ENCODE data around the gene SOCS7.

Gene SOCS7

DNA sequence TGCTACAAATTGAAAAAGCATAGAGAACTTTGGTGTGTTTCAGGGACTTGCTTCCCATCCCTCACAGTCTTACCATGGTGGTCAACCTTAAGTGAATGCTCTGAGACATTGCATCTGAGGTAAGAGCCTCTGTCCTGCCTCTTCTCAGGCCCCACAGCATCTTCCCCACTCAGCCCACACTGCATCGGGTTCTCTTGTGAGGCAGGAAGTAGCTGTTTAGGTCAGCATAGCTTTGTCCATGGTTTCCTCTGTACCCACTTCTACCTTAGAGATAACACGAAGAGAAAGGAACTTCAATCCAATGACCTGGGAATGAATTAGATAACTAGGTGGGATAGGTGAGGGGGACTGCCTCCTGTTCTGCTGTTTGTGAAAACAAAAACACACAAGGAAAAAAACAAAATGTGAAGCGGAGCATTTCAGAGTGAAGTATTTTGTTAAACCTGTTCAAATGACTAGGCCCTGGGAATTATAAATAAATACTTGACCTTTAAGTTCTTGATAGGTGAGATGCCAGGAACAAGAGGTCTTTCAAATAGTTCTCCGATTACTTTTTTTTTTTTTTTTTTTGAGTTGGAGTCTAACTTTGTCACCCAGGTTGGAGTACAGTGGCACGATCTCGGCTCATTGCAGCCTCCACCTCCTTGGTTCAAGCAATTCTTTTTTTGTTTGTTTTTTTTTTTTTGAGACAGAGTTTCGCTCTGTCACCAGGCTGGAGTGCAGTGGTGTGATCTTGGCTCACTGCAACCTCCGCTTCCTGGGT is 17.7 kb downstream of the SOCS7 start:
- no peak for DNase-seq

DNA sequence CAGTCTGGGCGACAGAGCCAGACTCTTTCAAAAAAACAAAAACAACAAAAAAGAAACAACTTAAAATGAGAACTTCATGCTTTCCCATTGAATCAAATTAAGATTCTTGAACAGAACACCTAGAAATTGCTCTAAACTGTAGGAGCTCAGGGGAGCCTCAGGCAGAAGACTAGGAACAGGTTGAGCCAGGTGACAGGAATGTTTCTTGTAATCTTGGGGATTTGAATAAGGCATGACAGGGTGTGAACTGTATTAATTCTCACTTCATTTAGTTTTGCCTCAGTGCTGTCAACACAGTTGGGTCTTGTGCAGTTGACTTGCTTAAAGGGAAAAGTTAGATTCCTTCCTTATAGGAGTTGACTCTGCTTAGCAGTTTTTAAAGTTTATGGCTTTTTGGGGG is 27.8 kb downstream of the SOCS7 start:
- DNase-seq, result no peak

- DNase-seq, result no peak
These were observed 43.4 kb downstream of the SOCS7 start for GRCh38 chr17:38395090-38395489.

DNA sequence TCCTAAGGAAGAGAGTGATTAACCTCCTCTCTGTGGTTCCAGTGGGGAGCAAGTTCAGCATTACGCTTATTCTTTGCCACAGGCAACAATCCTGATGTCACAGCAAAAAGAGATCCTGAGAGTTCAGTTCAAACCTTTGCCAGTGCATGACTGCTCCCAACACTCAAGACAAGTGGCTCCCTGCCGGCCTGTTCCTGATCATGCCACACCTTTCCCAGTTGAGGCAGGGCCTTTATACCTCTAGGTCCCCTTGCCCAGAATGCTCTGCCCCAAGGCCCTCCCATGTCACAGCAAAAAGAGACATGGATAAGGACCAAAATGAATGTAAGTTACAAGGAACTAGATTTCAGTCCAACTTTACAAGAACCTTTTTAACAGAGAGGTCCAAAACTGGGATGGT is 45.6 kb downstream of the SOCS7 start:
- no peak for DNase-seq

GRCh38 chr17:38400286-38400685 is 48.6 kb downstream of the SOCS7 start:
- no peak for DNase-seq

- no peak for DNase-seq
These were observed 49.8 kb downstream of the SOCS7 start for GRCh38 chr17:38401459-38401858.

DNA sequence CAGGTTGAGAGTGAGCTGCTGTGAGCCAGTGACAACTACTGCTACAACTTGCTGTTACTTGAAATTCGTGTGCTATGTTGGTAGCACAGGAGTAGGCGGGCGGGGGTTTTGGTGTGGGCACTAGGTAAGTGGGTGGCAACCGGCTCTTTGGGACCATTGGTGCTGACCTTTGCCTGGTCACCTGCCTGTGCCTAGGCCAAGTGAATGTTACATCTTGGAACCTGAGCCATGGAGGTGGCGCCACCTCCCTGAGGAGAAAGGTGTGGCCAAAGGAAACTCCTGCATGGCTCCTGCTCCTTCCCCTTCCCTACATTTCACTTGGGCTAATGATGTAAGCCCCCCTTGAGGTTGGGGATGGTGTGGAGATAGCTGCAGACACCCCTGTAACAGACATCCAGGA is 51.3 kb downstream of the SOCS7 start:
- DNase-seq, result no peak

DNA sequence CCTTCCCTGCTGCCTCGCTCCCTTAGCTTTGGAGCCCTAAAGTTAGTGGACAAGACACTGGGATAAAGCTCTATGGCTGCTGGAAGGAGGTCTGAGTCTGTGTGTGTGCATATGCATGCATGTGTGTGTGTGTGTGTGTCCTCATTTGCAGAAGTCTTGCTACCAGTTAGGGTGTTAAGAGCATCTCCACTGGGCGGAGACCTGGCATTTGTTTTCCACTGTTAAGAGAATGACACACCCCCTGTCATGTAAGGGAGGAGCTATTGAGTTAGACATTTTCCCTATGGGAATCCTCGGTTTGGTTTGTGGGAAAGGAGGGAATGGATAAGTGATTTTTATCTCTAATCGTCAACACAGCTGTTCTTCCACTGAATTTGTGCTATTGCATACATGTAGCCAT is 51.8 kb downstream of the SOCS7 start:
- DNase-seq, result no peak

GRCh38 chr17:38404174-38404943 is 52.7 kb downstream of the SOCS7 start:
- no peak for DNase-seq

DNA sequence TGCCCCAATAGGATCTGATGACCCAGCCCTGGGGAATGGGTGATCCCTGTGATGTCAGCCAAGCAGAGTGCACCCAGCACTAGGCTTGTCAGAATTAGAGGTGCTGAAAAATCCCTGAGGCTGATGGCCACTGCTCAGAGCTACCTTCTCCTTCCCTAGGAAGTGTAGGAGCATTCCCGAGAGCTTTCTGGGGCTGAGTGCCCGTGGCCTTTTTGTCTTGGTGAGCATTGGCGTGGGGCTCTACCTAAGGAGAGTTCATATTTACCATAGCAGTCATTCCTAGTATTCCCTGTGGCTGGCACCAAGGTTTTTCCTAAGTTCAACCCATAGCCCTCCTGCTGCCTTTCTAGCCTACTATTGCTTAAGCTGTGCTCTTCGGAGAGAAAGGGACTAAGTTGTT is 54.0 kb downstream of the SOCS7 start:
- DNase-seq, result no peak

GRCh38 chr17:38410201-38410600 is 58.6 kb downstream of the SOCS7 start:
- no peak for DNase-seq

DNA sequence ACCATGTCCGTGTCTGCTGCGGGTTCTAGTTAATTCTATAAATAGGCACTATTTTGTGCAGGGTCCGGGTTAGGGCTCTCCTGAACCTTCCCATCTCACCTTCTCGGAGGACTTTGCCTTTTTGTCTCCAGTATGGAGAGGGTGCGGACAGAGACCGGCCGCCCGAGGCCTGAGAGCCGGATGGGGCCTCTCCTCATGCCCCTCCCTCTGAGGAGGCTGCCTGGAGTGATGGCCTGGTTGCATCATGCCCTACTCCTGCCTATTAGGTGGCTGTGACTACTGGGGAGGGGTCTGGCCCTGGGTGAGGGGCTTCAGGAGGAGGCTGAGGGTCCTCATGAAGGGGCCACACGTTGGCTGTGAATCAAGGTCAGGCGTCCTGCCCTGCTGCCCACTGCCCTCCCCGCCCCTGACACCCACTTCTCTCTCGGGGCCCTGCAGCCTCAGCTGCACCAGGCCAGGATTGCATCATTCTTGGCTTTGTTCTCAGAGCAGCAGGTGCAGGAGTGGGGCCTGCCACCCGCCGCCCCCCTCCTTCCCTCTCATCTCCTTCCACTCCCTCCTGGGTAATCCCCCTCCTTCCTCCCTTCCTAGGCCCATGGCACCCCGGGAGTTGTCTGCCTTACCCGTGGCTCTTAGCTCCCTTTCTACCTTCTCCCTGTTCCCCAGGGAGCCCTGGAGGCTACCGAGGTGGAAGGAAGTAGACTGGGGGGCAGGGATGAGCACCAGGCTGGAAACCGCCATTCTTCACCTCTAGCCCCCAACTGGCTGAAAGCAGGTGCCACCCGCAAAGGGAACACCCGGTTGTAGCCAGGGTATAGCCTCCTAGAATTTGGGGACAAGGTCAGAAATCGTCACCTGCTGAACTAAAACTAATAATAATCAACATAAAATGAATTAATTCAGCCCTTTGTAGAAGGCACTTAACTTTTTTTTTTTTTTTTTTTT is 63.9 kb downstream of the SOCS7 start:
- no peak for DNase-seq

- DNase-seq, result no peak
These were observed 65.2 kb downstream of the SOCS7 start for GRCh38 chr17:38416840-38417209.

- no peak for DNase-seq
These were observed 65.7 kb downstream of the SOCS7 start for GRCh38 chr17:38417210-38417951.

DNA sequence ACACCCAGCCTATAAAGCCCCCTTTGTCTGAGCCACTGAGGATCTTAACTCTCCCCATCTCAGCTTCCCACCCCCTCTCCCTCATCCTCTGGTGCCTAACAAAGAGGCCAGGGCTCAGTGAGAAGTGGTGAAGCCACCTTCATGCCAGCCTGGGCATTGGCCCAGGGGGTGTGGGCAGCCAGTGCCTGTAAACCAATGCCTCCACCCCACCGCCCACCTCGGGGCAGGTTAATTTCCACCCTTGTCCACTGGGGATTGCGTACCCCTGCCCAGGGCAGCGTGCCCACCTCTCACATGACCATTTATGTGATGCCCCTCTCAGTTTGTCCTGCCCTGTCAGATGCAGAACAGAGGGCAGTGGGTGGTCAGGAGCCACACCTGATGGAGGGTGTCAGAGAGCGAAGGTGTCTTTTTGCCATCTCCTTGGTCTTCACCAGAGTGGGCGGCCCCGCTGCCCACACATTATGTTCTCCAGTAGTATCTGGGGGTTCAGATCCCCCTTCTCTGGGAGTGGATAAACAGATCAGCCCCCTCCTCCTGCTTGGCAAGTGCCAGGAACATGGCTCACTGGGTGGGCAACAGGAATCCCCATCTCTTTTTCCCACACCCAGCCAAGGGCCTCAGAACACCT is 66.5 kb downstream of the SOCS7 start:
- no peak for DNase-seq

DNA sequence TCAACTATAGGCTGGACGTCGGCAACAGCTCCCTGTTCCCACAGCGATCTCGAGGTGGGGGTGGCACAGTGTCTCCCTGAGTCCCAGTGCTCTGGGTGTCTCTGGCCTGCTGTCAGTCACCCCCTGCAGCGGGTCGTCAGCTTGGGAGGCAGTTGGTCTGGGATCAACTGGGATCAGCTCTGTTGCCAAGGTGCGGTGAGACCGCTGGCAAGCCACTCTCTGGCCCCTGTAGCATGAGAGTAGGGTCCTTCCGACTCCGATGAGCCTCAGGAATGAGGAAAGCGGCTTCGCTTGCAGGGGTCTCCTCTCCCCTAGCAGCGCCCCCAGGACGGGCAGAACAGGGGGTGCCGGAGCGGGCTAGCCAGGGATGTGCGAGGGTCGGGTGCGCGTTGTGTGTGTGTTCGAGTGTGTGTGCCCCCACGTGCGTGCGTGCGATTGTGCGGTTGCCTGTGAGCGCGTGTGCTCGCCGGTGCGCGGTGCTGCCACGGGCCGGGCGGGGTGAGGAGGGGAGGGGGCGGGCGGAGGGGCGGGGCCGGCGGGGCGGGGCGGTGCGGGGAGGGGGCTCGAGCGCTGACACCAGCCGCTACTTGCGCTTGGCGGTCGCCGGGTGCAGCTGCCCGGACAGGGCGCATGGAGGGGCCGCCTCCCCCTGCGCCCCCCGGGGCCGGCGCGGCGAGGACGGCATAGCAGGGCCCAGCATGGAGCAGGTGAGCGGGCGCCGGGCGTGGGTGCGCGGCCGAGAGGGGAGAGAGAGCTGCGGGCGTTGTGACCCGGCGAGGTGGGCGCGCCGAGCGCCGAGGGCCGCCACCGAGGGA is 67.3 kb downstream of the SOCS7 start:
- DNase-seq, result no peak

DNA sequence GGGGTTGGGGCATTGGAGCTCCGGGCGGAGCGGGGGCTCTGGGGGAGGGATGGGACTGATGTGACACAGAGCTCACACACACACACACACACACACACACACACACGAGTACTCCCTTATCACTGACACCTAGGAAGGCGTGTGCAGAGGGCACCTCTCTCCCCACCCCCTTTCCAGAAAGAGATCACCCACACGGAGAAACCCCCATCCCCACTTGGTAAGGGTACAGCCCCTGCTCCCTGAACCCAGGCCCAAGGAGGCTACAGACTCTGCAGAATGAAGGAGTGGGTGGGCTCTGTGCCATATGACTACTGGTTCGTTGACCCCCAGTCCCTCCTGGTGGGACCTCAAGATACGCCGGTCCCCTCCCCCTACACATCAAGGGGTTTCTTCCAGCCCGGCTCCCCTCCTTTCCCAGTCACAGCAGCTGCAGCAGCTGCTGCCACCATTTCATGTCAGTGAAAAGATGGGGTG is 67.9 kb downstream of the SOCS7 start:
- no peak for DNase-seq

- no peak for DNase-seq
These were observed 68.9 kb downstream of the SOCS7 start for GRCh38 chr17:38420518-38420917.

DNA sequence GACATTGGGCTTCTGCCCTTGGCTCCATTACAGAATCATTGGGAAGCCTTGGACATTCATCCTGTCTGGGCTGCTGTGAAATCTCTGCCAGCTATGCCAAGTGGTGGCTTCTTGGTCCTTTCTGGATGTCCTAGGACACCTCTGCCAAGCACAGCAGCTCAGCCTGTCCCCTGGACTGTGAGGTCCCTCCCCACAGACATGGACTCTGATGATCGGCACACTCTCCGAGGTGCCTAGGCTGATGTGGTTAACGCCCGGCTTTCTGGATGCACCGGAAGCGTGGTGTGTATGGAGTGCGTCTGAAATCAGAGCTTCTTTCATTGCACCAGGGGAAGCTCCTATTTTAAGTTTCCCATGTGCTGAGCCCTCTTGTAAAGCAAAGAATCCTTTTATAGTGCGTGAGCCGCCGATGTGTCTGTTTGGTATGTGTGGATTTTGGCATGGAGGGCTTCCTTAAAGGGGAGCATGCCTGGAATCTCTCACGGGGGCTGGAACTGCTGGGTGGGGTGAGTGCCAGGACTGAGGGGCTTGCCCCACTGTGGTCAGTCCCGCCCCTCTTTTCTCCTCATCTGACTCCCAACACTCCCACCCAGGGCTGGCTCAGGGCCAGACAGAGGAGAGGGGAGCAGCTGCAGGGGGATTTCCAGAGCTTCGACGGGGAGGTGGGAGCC is 69.7 kb downstream of the SOCS7 start:
- no peak for DNase-seq

Measured in CD4-positive, alpha-beta T cell treated with Interferon gamma for 1 hour (primary cell).